Gastrocnemius medialis (tissue), 4 donors: ENCODE data around the gene ASPRV1. TPM values are rescaled to one million over a fixed set of nuclear protein-coding genes. Genes with fewer than 3 reads are reported as not detected.
A peak's percentile ranks its signal among the peaks of the same experiment; 100 is the strongest.
"Not testable (repeated sequence)": the region's sequence is repeated elsewhere in the genome, so short reads cannot be mapped to it uniquely, and the experiment has no call there.

Experiments
- ATAC-seq, 2 donors: fragments of 150-250 bp; one replicate each; pipeline ENCODE4 v1.9.1; 2016
- DNase-seq, 2 donors: peaks; one replicate each; pipeline ENCODE4 v3.0.0-alpha.2; 2019
- H3K27ac ChIP-seq, 4 donors: fragments of 200-600 bp; sonication (generic); 1 replicate in 1 of 4; 2 replicates in 3 of 4; pipeline ENCODE4 v1.5.1; 2016 to 2018; ENCODE audit warnings: mild to moderate bottlenecking in 2 of 4, moderate library complexity in 1 of 4
- H3K27me3 ChIP-seq, 3 donors: fragments of 200-600 bp; sonication (generic) in 2 of 3; 1 replicate in 1 of 3; 2 replicates in 2 of 3; pipeline versions ENCODE4 v1.5.1 to v1.6.0; 2016 to 2019; ENCODE audit warnings: mild to moderate bottlenecking in 1 of 3, moderate library complexity in 1 of 3
- H3K36me3 ChIP-seq, 2 donors: fragments of 200-600 bp; sonication (generic) in 1 of 2; one replicate each; pipeline ENCODE4 v1.5.1; 2017 to 2018
- H3K4me1 ChIP-seq, 2 donors: fragments of 200-600 bp; sonication (generic) in 1 of 2; one replicate each; pipeline ENCODE4 v1.5.1; 2016 to 2017; ENCODE audit warnings: mild to moderate bottlenecking in 2 of 2
- H3K4me3 ChIP-seq, 4 donors: fragments of 200-600 bp; sonication (generic) in 3 of 4; 1 replicate in 1 of 4; 2 replicates in 3 of 4; pipeline ENCODE4 v1.5.1; 2016 to 2019; ENCODE audit warnings: mild to moderate bottlenecking in 2 of 4
- H3K9me3 ChIP-seq, 3 donors: fragments of 200-600 bp; sonication (generic) in 2 of 3; 1 replicate in 1 of 3; 2 replicates in 2 of 3; pipeline ENCODE4 v1.5.1; 2016 to 2019
- CTCF ChIP-seq, 5 experiments: fragments of 450-650 bp in 3 of 5; fragments of 200-600 bp in 2 of 5; sonication (generic) in 2 of 5; IDR thresholded peaks in 4 of 5; conservative IDR thresholded peaks in 1 of 5; 1 replicate in 4 of 5; 2 replicates in 1 of 5; pipeline ENCODE4 v1.5.1; 2016 to 2019; ENCODE audit warnings: antibody characterized with exemption in 5 of 5, mild to moderate bottlenecking in 3 of 5, moderate library complexity in 3 of 5
- POLR2A ChIP-seq, 2 donors: fragments of 450-650 bp; IDR thresholded peaks; one replicate each; pipeline ENCODE4 v1.6.1; 2017; ENCODE audit warnings: antibody characterized with exemption in 2 of 2, mild to moderate bottlenecking in 2 of 2, moderate library complexity in 2 of 2
- in situ Hi-C, 4 donors: fragments of 200-750 bp; cut with MboI; loops; one replicate each; pipeline versions ENCODE4 v1.15.0 to v1.8.0; 2017; ENCODE audit warnings: low sequenced_read_pairs in 4 of 4
- intact Hi-C: fragments of 100-400 bp; cut with DNase I; formaldehyde crosslinking; loops from one replicate; pipeline ENCODE4 v1.15.1; 2023; ENCODE audit warnings: low total_unique reads
- total RNA-seq, 4 donors: library from RNA; depleted of rRNA; stranded (reverse); fragments of >200 nt; gene quantifications; one replicate each; pipeline versions ENCODE4 v1.1.0 to v1.2.3, GENCODE V29; 2016

Gene ASPRV1
- total RNA-seq, 4 donors from 2014 or later = 0.39 to 3.1 (median 0.61) TPM

DNA sequence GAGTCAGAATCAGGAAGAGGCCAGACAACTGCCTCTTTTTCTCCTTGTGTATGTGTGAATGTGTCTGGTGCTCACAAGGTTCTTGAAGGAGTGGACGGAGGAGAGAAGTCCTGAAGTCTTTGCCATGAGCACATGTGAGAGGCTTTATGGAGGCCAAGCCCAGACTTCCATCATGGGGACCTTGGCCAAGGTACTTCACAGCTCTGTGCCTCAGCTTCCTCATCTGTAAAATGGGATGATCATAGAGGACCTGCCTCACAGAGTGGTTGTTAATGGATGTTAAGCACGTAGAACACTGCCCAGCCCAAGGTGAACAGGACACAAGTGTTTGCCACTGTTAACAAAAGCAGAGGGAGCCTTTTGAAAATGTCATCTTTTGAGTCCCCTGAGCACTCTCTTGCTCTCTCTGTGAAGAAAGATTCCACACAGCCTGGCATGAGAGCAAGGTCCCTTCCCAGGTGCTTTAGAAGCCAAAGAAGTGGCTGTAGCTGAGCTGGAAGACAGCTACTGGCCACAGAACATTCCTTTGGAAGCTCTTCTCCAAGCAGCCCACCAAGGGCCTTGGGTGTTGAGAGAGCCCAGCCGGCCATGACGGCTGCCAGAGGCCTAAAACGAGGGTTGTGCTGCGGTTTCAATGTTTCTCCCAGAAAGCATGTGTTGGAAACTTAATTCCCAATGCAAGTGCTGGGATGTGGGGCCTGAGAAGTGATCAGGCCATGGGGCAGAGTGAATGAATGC lies 41.8 kb upstream of the ASPRV1 start:
- DNase-seq = no peak
- Histone ChIP-seq H3K4me3 (no peak overlapping the region), H3K27me3 (no peaks in the 10 kb centered on the region), H3K36me3 (no peaks in the 10 kb centered on the region), H3K4me1 (peaks cover 13% of the 10 kb centered on the region in 2 donors), H3K27ac (no peak overlapping the region), H3K9me3 (no peaks in the 10 kb centered on the region)
- TF ChIP-seq POLR2A (IDR thresholded peaks at IDR 0.05) (no peak), CTCF (IDR thresholded peaks at IDR 0.05 in 4 of 5, conservative IDR thresholded peaks at IDR 0.05 in 1 of 5) (no peak)
- intact Hi-C loops (no loop called here), in situ Hi-C loops (no loop called here)
- no peak for ATAC-seq

- H3K4me3 ChIP-seq = no peak overlapping the region
- no peaks in the 10 kb centered on the region for H3K36me3 ChIP-seq
- H3K27me3 ChIP-seq = no peaks in the 10 kb centered on the region
- ATAC-seq = no peak
- no peak for DNase-seq
- H3K9me3 ChIP-seq = no peaks in the 10 kb centered on the region
- H3K4me1 ChIP-seq = peaks cover 12 to 18% of the 10 kb centered on the region in 2 donors
- intact Hi-C loops (no loop called here), in situ Hi-C loops (no loop called here)
- TF ChIP-seq POLR2A (IDR thresholded peaks at IDR 0.05) (no peak), CTCF (IDR thresholded peaks at IDR 0.05 in 4 of 5, conservative IDR thresholded peaks at IDR 0.05 in 1 of 5) (no peak)
- H3K27ac ChIP-seq = no peak overlapping the region
Observed at GRCh38 chr2:70002241-70002899, 40.9 kb upstream of the ASPRV1 start.

GRCh38 chr2:70000529-70000928 lies 39.1 kb upstream of the ASPRV1 start:
- H3K36me3 ChIP-seq, H3K9me3 ChIP-seq, H3K27me3 ChIP-seq, in situ Hi-C loops, ATAC-seq, intact Hi-C loops, DNase-seq, H3K27ac ChIP-seq, H3K4me3 ChIP-seq, H3K4me1 ChIP-seq: not testable (repeated sequence)

DNA sequence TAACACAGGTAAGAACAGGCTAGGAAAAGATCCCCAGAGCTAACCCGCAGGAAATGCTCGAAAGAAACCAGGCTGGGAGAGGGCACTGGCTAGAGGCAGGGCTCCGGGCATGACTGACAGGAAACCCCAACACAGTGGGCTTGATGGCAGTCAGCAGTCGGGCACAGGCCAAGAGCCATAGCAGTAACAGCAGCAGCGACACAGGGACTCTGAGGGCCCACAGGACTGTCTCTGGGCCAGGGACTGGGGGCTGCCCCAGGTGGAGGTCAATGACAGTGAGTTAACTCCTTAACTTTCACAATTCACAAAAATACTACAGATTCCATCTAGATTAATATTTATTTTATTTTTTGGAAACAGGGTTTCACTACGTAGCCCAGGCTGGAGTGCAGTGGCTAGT lies 37.3 kb upstream of the ASPRV1 start:
- Histone ChIP-seq H3K27me3 (no peaks in the 10 kb centered on the region), H3K36me3 (peaks cover 0 to 7% of the 10 kb centered on the region in 2 donors), H3K9me3 (no peaks in the 10 kb centered on the region), H3K27ac (no peak overlapping the region), H3K4me3 (no peak overlapping the region), H3K4me1 (peaks cover 0 to 7% of the 10 kb centered on the region in 2 donors)
- ATAC-seq (no peak), DNase-seq (no peak)
- intact Hi-C loops (no loop called here), in situ Hi-C loops (no loop called here)
- no peak for TF ChIP-seq POLR2A (IDR thresholded peaks at IDR 0.05)
- no peak for TF ChIP-seq CTCF (IDR thresholded peaks at IDR 0.05 in 4 of 5, conservative IDR thresholded peaks at IDR 0.05 in 1 of 5)

DNA sequence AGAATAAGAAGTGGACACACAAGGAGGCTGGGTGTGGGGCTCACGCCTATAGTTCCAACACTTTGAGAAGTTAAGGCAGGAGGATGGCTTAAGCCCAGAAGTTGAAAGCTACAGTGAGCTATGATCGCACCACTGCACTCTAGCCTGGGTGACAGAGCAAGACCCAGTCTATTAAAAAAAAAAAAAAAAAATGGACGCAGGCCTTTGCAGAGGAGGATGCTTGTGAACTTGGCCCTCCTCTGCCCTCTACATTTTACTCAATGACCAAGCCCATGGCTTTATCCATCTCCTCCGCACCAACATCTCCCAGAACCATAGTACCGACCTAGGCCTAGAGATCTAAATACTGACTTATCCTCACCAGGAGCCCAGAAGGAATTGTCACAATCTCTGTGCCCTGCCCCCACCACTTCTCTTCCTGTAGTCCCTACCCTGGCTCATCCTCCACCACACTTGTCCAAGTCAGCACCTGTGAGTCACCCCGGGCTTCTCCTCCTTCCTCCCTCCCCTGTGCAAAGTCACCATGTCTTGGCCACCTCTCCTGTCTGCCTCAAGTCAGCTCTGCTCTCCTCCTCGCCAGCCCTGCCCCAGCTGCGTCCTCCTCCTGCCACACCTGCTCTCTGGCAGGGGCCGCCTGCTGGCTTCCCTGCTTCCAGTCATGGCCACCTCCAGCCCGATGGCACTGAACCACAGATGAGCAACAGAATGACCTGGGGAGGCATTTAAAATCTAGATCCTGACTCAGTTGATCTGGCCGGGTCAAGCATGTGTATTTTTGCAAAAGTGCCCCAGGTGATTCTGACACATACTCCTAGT lies 35.8 kb upstream of the ASPRV1 start:
- Histone ChIP-seq H3K27ac (peak overlapping the region; percentile 41 to 73 (median 52)), H3K36me3 (peaks cover 0 to 11% of the 10 kb centered on the region in 2 donors), H3K4me1 (peaks cover 0 to 7% of the 10 kb centered on the region in 2 donors), H3K4me3 (no peak overlapping the region), H3K9me3 (no peaks in the 10 kb centered on the region), H3K27me3 (no peaks in the 10 kb centered on the region)
- DNase-seq (peak; percentile 74 to 92), ATAC-seq (peak; percentile 95 to 98)
- no peak for TF ChIP-seq CTCF (IDR thresholded peaks at IDR 0.05 in 4 of 5, conservative IDR thresholded peaks at IDR 0.05 in 1 of 5)
- TF ChIP-seq POLR2A (IDR thresholded peaks at IDR 0.05) = no peak
- intact Hi-C loops = no loop called here
- in situ Hi-C loops = no loop called here
